PC-3 (cell line): Measurements from ENCODE around the gene UPF3A. TPM values are rescaled to one million over a fixed set of nuclear protein-coding genes. Genes with fewer than 3 reads are reported as not detected.

Experiments
- ATAC-seq: fragments of 200-7000 bp; cut with Tn5 transposase; 2 replicates; pipeline ENCODE4 v1.9.1; 2020; ENCODE audit warnings: mild to moderate bottlenecking, moderate library complexity
- BruUV-seq: library from RNA; stranded (reverse); fragments of 400-500 nt; replicated peaks from 2 replicates; lab custom pipeline; 2021; lab: Mats Ljungman, UMichigan
- CTCF ChIA-PET: fragments of 300-600 bp; sonication (Branson Sonifier 250); formaldehyde crosslinking; loops from one replicate; lab custom pipeline; 2022; ENCODE audit warnings: antibody characterized with exemption; lab: Charles Lee
- POLR2A ChIA-PET: fragments of 300-600 bp; sonication (Branson Sonifier 250); formaldehyde crosslinking; loops from one replicate; lab custom pipeline; 2022; ENCODE audit warnings: antibody characterized with exemption; ENCODE audit not compliant: unreplicated experiment; lab: Charles Lee
- DNase-seq: peaks from one replicate; pipeline ENCODE4 v3.0.0-alpha.2; 2015
- H2AFZ ChIP-seq: fragments of 300-600 bp; sonication (generic); 2 replicates; pipeline ENCODE4 v1.6.0; 2016; ENCODE audit warnings: antibody characterized with exemption, low read length
- H3F3A ChIP-seq: fragments of 300-600 bp; sonication (generic); one replicate; pipeline ENCODE4 v1.6.0; 2017; ENCODE audit warnings: antibody characterized with exemption, low read length, control low read depth, mild to moderate bottlenecking; ENCODE audit not compliant: unreplicated experiment
- H3K27ac ChIP-seq: fragments of 300-600 bp; sonication (generic); 2 replicates; pipeline ENCODE4 v1.5.1; 2016; ENCODE audit warnings: mild to moderate bottlenecking, low read length
- H3K27me3 ChIP-seq: fragments of 300-600 bp; sonication (generic); 2 replicates; pipeline ENCODE4 v1.6.1; 2016; ENCODE audit warnings: low read length, mixed read lengths
- H3K36me3 ChIP-seq: fragments of 300-600 bp; sonication (generic); 2 replicates; pipeline ENCODE4 v1.6.1; 2016; ENCODE audit warnings: low read depth, mixed run types, low read length, mixed read lengths
- H3K4me1 ChIP-seq: fragments of 300-600 bp; sonication (generic); 2 replicates; pipeline ENCODE4 v1.5.1; 2016; ENCODE audit warnings: low read length; ENCODE audit not compliant: insufficient read depth
- H3K4me2 ChIP-seq: fragments of 300-600 bp; sonication (generic); 2 replicates; pipeline ENCODE4 v1.6.0; 2016; ENCODE audit warnings: low read length
- H3K4me3 ChIP-seq: fragments of 300-600 bp; sonication (generic); 2 replicates; pipeline ENCODE4 v1.5.1; 2016; ENCODE audit warnings: mild to moderate bottlenecking, low read length, mixed read lengths
- H3K79me2 ChIP-seq: fragments of 300-600 bp; sonication (generic); 2 replicates; pipeline ENCODE4 v1.6.1; 2017; ENCODE audit warnings: low read length, mixed read lengths
- H3K9ac ChIP-seq: fragments of 300-600 bp; sonication (generic); 2 replicates; pipeline ENCODE4 v1.6.0; 2016; ENCODE audit warnings: mild to moderate bottlenecking, low read length
- H3K9me2 ChIP-seq: fragments of 300-600 bp; sonication (generic); replicated peaks from 2 replicates; pipeline ENCODE4 v1.6.1; 2016; ENCODE audit warnings: mixed run types, low read length, mixed read lengths
- H3K9me3 ChIP-seq: fragments of 300-600 bp; sonication (generic); 2 replicates; pipeline ENCODE4 v1.6.1; 2016; ENCODE audit warnings: low read length, mixed read lengths
- H4K20me1 ChIP-seq: fragments of 300-600 bp; sonication (generic); 2 replicates; pipeline ENCODE4 v1.6.1; 2016; ENCODE audit warnings: low read length, mixed read lengths
- EZH2 ChIP-seq: fragments of 300-600 bp; sonication (generic); IDR thresholded peaks from one replicate; pipeline ENCODE4 v1.6.1; 2017; ENCODE audit warnings: antibody characterized with exemption, mild to moderate bottlenecking, low read length; ENCODE audit not compliant: unreplicated experiment
- EZH2phosphoT487 ChIP-seq: fragments of 300-600 bp; sonication (generic); IDR thresholded peaks from 2 replicates; pipeline ENCODE4 v1.6.1; 2018; ENCODE audit warnings: mild to moderate bottlenecking, antibody characterized with exemption, low read length, borderline replicate concordance
- intact Hi-C: fragments of 100-400 bp; cut with micrococcal nuclease; formaldehyde crosslinking; loops from 2 replicates; pipeline ENCODE4 v1.9.0; 2023
- total RNA-seq: library from RNA; depleted of rRNA; stranded (reverse); fragments of >200 nt; gene quantifications from 2 replicates; pipeline ENCODE4 v1.2.3, GENCODE V29; 2014
- TF ChIP-seq, protein P1 (sequence below): fragments of 300-600 bp; sonication (generic); conservative IDR thresholded peaks from 2 replicates; pipeline ENCODE4 v1.5.1; 2017; ENCODE audit warnings: antibody characterized with exemption, low read depth, mild to moderate bottlenecking, low read length

UPF3A gene
- total RNA-seq, 1 experiment from 2014 or later, result 18.1 TPM

DNA sequence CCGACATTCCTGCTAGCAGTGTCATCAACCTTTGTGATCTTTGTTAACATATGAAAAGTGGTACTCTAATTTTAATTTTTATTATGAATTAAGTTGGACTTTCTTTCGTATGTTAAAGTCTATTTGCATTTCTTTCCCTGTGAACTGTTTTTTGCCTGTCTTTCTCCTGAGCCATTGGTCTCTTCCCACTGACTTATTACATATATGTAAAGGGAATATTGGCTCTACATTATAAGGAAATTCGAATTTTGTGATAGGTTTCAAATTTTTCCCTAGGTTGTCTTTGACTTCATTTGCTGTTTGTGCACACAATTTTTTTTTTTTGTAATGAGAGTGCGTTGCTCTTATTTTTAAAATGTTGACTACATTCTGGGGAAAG, 47.1 kb upstream of the UPF3A start:
- CTCF ChIA-PET, result no interaction called here

DNA sequence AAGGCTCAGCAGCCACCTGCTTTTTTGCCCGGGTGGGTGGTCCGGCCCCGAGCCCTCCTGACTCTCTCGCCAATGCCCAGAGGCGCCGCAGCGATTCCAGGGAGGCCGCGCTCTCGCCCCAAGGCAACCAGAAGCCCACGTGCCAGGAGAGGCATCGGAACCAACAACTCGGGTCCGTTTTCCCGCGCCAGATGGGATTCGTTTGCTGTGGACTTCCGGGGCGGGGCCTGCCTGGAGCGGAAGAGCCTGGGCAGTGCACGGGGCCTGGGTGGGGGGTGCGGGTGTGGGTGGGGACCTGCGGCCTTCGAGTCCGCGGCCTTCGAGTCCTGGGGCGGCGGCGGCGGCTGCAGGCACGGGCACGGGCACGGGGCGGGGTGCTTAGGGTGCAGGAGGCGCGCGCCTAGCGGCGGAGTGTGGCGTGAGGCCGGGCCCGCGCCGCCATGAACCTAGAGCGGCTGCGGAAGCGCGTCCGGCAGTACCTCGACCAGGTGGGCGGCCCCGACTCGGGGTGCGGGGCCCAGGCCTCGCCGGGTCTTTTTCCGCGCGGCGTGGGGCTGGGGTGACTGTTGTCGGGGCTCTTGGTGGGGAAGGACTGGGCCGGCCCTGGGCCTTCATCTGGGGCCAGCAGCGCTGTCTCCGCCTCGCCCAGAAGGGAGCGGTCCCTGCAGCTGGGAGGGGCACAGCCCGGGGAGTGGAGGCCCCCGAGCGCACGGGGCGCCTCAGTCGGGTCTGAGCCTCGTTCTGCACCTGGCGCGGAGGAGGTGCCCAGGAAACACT, 46.6 kb upstream of the UPF3A start, which contains the start of gene CDC16:
Gene CDC16, plus strand, starts transcription at position 253 of the 777 bp plus-strand sequence. Its CDS starts 188 bp downstream, at position 441.
- CTCF ChIA-PET, result no interaction called here
- Histone ChIP-seq H4K20me1 (peaks cover 5% of the 10 kb centered on the region; the same call in 1 of the 2 replicates), H3K79me2 (peaks cover 30% of the 10 kb centered on the region), H3K9ac (peak within 1 kb of the TSS; percentile 97), H3K4me1 (peaks cover 3% of the 10 kb centered on the region; the same call in 1 of the 2 replicates), H3K27me3 (no peaks in the 10 kb centered on the region), H3K27ac (peak within 1 kb of the TSS; percentile 61), H2AFZ (peak within 1 kb of the TSS; percentile 91), H3K9me3 (no peaks in the 10 kb centered on the region), H3K36me3 (peaks cover 16% of the 10 kb centered on the region), H3K9me2 (no peaks in the 10 kb centered on the region), H3F3A (no peaks in the 10 kb centered on the region), H3K4me3 (peak within 1 kb of the TSS; percentile 92), H3K4me2 (peak within 1 kb of the TSS; percentile 87)
- peak; percentile 94 for ATAC-seq
- POLR2A ChIA-PET, result no interaction called here
- peak; percentile 85 for DNase-seq
- BruUV-seq, result no TSS peak
- TF ChIP-seq EZH2phosphoT487, result no peak
- TF ChIP-seq, protein P1, sequence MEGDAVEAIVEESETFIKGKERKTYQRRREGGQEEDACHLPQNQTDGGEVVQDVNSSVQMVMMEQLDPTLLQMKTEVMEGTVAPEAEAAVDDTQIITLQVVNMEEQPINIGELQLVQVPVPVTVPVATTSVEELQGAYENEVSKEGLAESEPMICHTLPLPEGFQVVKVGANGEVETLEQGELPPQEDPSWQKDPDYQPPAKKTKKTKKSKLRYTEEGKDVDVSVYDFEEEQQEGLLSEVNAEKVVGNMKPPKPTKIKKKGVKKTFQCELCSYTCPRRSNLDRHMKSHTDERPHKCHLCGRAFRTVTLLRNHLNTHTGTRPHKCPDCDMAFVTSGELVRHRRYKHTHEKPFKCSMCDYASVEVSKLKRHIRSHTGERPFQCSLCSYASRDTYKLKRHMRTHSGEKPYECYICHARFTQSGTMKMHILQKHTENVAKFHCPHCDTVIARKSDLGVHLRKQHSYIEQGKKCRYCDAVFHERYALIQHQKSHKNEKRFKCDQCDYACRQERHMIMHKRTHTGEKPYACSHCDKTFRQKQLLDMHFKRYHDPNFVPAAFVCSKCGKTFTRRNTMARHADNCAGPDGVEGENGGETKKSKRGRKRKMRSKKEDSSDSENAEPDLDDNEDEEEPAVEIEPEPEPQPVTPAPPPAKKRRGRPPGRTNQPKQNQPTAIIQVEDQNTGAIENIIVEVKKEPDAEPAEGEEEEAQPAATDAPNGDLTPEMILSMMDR, result no peak
- no peak for TF ChIP-seq EZH2
- intact Hi-C loops, result no loop called here

More for the DNA sequence above, 47.1 kb upstream of the UPF3A start:
- no peaks in the 10 kb centered on the region for H3K9me3 ChIP-seq
- H3K9ac ChIP-seq, result peak overlapping the region; percentile 97; the same call in 1 of the 2 replicates
- H3K36me3 ChIP-seq, result peaks cover 16% of the 10 kb centered on the region; the same call in 1 of the 2 replicates
- DNase-seq, result no peak
- H4K20me1 ChIP-seq, result peaks cover 5% of the 10 kb centered on the region; the same call in 1 of the 2 replicates
- peak overlapping the region; percentile 92; the same call in 1 of the 2 replicates for H3K4me3 ChIP-seq
- TF ChIP-seq, protein P1, result no peak
- TF ChIP-seq EZH2phosphoT487 (no peak), EZH2 (no peak)
- no peaks in the 10 kb centered on the region for H3F3A ChIP-seq
- H3K9me2 ChIP-seq, result no peaks in the 10 kb centered on the region
- intact Hi-C loops, result no loop called here
- peaks cover 3% of the 10 kb centered on the region; the same call in 1 of the 2 replicates for H3K4me1 ChIP-seq
- no peak overlapping the region for H3K27ac ChIP-seq
- peaks cover 30% of the 10 kb centered on the region for H3K79me2 ChIP-seq
- peak overlapping the region; percentile 87 for H3K4me2 ChIP-seq
- no peaks in the 10 kb centered on the region for H3K27me3 ChIP-seq
- POLR2A ChIA-PET, result no interaction called here
- H2AFZ ChIP-seq, result peak overlapping the region; percentile 91
- ATAC-seq, result no peak
- BruUV-seq, result no TSS peak
